GM18520 (cell line): Measurements from ENCODE around the gene PALM3.
A peak's percentile ranks its signal among the peaks of the same experiment; 100 is the strongest.
"Not testable (repeated sequence)": the region's sequence is repeated elsewhere in the genome, so short reads cannot be mapped to it uniquely, and the experiment has no call there.

ENCODE experiments used
- ATAC-seq: cut with Tn5 transposase; IDR thresholded peaks from one replicate; pipeline ENCODE4 v1.9.1; 2021; ENCODE audit not compliant: unreplicated experiment

The PALM3 gene

DNA sequence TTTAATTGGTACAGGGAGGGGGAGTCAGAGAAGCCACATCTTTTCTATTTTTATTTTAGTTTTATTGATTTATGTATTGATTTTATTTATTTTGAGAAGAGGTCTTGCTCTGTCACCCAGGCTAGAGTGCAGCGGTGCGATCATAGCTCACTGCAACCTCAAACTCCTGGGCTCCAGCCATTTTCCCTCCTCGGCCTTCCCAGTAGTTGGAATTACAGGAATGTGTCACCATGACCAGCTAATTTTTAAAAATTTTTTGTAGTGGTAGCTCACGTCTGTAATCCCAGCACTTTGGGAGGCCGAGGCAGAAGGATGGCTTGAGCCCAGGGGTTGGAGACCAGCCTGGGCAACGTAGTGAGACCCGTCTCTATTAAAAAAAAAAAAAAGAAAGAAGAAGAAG, 26.2 kb downstream of the PALM3 start:
- no peak for ATAC-seq

GRCh38 chr19:14035159-14035558, 26.7 kb downstream of the PALM3 start:
- not testable (repeated sequence) for ATAC-seq

DNA sequence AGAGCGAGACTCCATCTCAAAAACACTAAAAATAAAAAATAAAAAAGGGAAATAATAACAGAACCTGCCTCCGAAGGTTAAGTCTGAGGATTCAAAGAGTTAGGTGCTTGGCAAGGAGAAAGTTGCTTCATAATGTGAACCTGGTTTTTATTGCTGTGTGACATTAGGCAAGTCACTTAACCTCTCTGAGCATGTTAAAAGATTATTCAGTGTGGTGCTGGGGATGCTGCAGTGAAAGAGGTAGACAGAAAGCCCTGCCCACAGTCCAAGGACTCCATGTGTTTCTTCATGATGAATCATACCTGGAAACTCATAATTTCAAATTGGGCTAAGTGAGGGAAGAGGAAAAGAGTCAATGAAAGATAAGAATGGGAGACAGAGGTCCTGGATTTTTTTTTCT, 27.9 kb downstream of the PALM3 start:
- no peak for ATAC-seq

DNA sequence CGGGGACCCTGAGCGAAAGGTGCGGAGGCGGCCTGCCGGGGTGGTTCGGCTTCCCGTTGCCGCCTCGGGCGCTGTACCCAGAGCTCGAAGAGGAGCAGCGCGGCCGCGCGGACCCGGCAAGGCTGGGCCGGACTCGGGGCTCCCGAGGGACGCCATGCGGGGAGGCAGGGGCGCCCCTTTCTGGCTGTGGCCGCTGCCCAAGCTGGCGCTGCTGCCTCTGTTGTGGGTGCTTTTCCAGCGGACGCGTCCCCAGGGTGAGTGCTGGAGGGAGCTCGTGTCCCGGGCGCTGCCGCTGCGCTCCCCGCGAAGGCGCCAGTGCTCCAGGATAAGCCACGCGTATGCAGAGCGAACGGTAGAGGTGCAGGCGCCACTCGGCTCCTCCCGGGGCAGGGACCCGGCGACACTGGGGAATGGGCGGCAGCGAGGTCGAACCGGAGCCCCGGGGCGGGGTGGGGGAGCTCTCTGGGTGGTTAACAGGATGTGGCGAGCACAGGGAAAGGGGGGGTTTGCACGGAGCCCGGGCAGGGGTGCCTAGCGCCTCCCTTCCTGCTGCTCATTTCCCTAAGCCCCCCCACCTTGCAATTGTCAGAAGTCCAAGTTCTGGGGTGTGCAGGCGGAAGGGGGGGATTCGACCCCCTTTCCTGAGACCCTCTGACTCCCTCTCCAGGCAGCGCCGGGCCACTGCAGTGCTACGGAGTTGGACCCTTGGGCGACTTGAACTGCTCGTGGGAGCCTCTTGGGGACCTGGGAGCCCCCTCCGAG, 30.0 kb downstream of the PALM3 start, which contains the start of gene IL27RA:
IL27RA (plus strand) TSS at position 44 of the 762 bp plus-strand sequence; CDS start at position 155, 111 bp downstream.
- no peak for ATAC-seq

- no peak for ATAC-seq
Measured at GRCh38 chr19:14030997-14031718, 30.7 kb downstream of the PALM3 start.

DNA sequence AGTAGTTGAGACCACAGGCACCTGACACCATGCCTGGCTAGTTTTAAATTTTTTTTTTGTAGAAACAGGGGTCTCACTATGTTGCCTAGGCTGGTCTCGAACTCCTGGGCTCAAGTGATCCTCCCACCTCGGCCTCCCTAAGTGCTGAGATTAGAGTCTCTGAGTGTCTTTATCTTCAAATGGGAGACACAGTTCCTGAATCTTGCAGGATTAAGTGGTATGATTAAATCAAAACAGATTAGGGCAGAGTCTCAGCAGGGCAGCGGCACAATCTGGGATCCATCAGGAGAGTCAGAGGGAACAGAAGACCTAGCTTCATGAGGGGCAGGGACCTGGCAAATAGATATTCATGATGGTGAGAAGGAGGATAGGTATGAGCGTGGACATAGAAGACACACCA, 33.0 kb downstream of the PALM3 start:
- ATAC-seq = no peak

- ATAC-seq = no peak
Measured at GRCh38 chr19:14027856-14028450, 33.9 kb downstream of the PALM3 start, which contains the start of gene RLN3. TSS of gene RLN3 (plus strand) at chr19:14028148. CDS start at chr19:14028205, 57 bp downstream.

DNA sequence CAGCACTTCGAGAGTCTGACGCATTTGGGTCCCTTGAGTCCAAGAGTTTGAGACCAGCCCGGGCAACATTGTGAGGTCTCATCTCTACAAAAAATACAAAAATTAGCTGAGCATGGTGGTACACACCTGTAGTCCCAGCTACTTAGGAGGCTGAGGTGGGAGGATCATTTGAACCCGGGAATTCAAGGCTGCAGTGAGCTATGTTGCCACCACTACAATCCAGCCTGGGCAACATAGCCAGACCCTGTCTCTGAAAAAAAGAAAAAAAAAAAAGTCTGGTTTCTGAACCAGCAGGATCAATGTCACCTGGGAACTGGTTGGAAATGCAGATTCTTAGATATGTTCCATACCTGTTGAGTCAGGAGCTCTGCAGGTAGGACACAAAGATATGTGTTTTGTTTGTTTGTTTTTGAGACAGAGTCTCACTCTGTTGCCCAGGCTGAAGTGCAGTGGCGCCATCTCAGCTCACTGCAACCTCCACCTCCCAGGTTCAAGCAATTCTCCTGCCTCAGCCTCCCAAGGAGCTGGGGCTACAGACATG, 35.2 kb downstream of the PALM3 start:
- not testable (repeated sequence) for ATAC-seq

DNA sequence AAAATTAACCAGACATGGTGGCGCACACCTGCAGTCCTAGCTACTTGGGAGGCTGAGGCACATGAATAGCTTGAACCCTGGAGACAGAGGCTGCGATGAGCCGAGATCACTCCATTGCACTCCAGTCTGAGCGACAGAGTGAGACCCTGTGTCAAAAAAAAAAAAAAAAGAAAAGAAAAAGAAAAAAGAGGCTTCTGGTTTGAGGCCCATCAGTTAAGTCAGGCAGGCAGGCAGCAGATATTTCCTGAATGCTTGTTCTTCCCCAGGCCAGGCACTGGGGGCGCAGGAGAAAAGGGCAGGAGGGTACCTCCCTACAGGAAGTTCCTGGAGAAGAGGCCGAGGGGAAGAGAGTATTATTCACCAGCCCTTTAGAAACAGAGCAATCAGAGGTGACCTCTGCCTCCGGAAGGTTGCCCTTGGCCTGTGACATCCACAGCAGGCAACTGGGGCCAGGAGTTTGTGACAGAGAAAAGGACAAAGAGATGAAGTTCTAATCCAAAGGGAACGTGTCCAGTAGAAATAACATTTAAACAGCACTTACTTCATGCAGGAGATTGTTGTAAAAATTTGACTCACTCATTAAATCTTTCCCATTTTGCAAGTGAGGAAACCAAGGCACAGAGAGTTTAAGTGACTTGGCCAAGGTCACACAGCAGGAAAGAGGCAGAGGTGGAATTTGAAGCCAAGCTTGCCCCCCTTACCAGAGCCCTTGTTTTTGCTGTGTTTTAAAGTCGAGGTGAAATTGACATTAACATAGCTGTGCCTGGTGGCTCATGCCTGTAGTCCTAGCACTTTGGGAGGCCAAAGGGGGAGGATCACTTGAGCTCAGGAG, 38.3 kb downstream of the PALM3 start:
- no peak for ATAC-seq

- no peak for ATAC-seq
Measured at GRCh38 chr19:14022469-14022868, 39.4 kb downstream of the PALM3 start.

DNA sequence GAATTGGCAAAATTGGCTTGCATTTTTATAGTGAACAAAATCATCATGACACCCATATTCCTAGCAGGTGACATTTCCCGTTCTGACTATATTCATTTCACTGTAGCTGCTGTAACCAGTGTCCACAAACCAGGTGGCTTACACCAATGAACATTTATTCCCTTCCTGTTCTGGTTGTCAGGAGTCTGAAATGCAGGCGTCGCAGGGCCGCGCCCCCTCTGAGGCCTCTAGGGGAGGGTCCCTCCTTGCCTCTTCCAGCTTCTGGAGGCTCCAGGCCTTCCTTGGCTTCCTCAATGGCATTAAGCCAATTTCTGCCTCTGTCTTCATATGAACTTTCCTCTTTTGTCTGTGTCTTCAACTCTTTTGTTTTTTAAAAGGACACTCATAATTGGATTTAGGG, 40.4 kb downstream of the PALM3 start:
- no peak for ATAC-seq

GRCh38 chr19:14019739-14020138, 42.1 kb downstream of the PALM3 start:
- ATAC-seq = not testable (repeated sequence)

- no peak for ATAC-seq
Measured at GRCh38 chr19:14019100-14019499, 42.8 kb downstream of the PALM3 start.

DNA sequence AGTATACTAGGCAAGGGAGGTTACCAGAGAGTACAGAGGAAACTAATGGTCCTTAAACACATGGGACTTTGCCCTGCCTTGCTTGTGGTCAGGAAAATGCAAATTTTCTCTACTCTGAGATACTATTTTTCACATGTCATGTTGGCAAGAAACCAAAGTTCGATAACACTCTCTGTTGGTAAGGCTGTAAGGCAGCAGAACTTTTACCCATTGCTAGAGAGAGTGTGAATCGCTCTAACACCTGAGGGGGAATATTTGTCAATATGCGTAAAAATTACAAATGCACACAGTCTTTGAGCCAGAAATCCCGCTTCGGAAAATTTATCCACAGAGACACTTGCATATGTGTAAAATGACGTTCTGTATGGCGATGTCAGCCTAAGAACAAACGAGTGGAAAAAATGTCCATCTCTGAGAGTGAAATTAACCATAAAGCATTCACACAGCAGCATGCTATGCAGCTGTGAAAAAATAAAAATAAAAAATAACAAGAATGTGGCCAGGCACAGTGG, 46.3 kb downstream of the PALM3 start:
- ATAC-seq = peak; percentile 89

GRCh38 chr19:14012378-14012915, 49.4 kb downstream of the PALM3 start:
- no peak for ATAC-seq

GRCh38 chr19:14006766-14007562, 54.9 kb downstream of the PALM3 start:
- peak; percentile 22 for ATAC-seq

DNA sequence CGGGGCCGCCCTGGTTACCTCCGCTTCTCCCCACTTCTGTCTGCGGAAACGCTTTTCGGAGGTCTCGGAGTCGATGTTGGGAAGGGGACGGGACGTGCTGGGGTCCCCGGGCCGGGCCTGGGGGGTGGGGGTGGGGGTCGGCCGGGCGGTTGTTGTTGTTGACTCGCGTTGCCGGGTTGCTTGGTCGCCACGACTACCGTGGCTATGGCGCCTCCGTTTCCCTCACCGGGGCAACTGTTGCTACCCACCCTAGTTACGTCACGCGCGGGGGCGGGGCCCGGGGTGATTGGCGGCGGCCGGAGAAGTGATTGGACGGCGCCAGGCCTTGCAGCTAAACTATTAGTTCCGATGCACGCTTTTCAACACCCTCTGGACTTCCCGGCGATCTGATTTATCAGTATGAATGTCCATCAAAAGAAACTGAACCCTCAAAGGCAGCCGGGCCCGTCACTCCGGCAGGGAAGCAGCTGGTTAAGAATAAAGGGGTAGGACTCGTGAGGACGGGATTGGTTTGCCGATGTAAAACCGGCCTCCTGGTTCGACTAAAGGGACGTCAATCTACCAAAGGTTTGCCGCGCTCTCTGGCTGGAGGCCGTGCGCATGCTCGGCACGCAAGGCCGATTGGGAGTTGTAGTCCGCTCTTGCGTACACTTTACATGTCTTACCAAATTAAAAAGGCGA, 55.7 kb downstream of the PALM3 start, which contains the start of gene RFX1:
RFX1 (minus strand) TSS at position 236 of the 681 bp plus-strand sequence. CDS start 12,477 bp downstream, outside the sequence.
- ATAC-seq = peak; percentile 75

GRCh38 chr19:14005349-14006084, 56.4 kb downstream of the PALM3 start:
- ATAC-seq = no peak
